Mesenchymal stem cell (in vitro differentiated cells and primary cell): ENCODE data around the gene TRPC4AP.
"Not testable (repeated sequence)": the region's sequence is repeated elsewhere in the genome, so short reads cannot be mapped to it uniquely, and the experiment has no call there.

Experiments used
- DNase-seq: peaks from one replicate; pipeline ENCODE4 v3.0.0-alpha.2; 2013
- H2AFZ ChIP-seq: one replicate; pipeline ENCODE4 v1.6.1; 2013; ENCODE audit warnings: low read depth, mild to moderate bottlenecking, control low read depth, inconsistent platforms, low read length, moderate library complexity
- H2AK5ac ChIP-seq: 2 replicates; pipeline ENCODE4 v1.6.1; 2013; ENCODE audit warnings: low read length, moderate library complexity, mild to moderate bottlenecking, inconsistent platforms; ENCODE audit not compliant: severe bottlenecking
- H2BK120ac ChIP-seq: one replicate; pipeline ENCODE4 v1.6.1; 2013; ENCODE audit warnings: low read depth, mild to moderate bottlenecking, inconsistent platforms, low read length, moderate library complexity
- H2BK12ac ChIP-seq, 2 experiments: one replicate each; pipeline ENCODE4 v1.6.1; 2013; ENCODE audit warnings: inconsistent platforms in 2 of 2, low read length in 2 of 2, mild to moderate bottlenecking in 2 of 2, moderate library complexity in 2 of 2, control low read depth in 1 of 2
- H2BK15ac ChIP-seq: one replicate; pipeline ENCODE4 v1.6.1; 2013; ENCODE audit warnings: mild to moderate bottlenecking, low read depth, inconsistent platforms; ENCODE audit not compliant: poor library complexity, severe bottlenecking
- H2BK5ac ChIP-seq: 2 replicates; pipeline ENCODE4 v1.6.1; 2013; ENCODE audit warnings: low read depth, mild to moderate bottlenecking, low read length, control low read depth, inconsistent platforms; ENCODE audit not compliant: poor library complexity, severe bottlenecking
- H3K14ac ChIP-seq, 2 experiments: one replicate each; pipeline ENCODE4 v1.6.1; 2013; ENCODE audit warnings: inconsistent platforms in 2 of 2, low read length in 2 of 2, control low read depth in 1 of 2, mild to moderate bottlenecking in 1 of 2, moderate library complexity in 1 of 2
- H3K18ac ChIP-seq, 2 experiments: one replicate each; pipeline ENCODE4 v1.6.1; 2013; ENCODE audit warnings: inconsistent platforms in 2 of 2, low read length in 2 of 2, control low read depth in 1 of 2, low read depth in 1 of 2, mild to moderate bottlenecking in 1 of 2
- H3K23ac ChIP-seq, 2 experiments: one replicate each; pipeline ENCODE4 v1.6.1; 2013; ENCODE audit warnings: inconsistent platforms in 2 of 2, low read length in 2 of 2, mild to moderate bottlenecking in 2 of 2, moderate library complexity in 2 of 2, control low read depth in 1 of 2
- H3K27ac ChIP-seq: 2 replicates; pipeline ENCODE4 v1.5.1; 2013; ENCODE audit warnings: mild to moderate bottlenecking, moderate library complexity, low read length, control low read depth, inconsistent platforms; ENCODE audit not compliant: poor library complexity, severe bottlenecking
- H3K27me3 ChIP-seq, 2 experiments: 2 replicates each; pipeline versions ENCODE4 v1.6.1 to v1.7.0; 2013; ENCODE audit warnings: low read length in 2 of 2, mild to moderate bottlenecking in 2 of 2, moderate library complexity in 2 of 2, control low read depth in 1 of 2, inconsistent platforms in 1 of 2; ENCODE audit not compliant: control insufficient read depth in 1 of 2, insufficient read depth in 1 of 2
- H3K36me3 ChIP-seq, 2 experiments: 2 replicates each; pipeline versions ENCODE4 v1.6.1 to v1.7.0; 2013; ENCODE audit warnings: low read length in 2 of 2, control low read depth in 1 of 2, inconsistent platforms in 1 of 2, low read depth in 1 of 2, mild to moderate bottlenecking in 1 of 2; ENCODE audit not compliant: insufficient read depth in 2 of 2, control insufficient read depth in 1 of 2
- H3K4ac ChIP-seq, 2 experiments: one replicate each; pipeline ENCODE4 v1.6.1; 2013; ENCODE audit warnings: inconsistent platforms in 2 of 2, low read length in 2 of 2, mild to moderate bottlenecking in 2 of 2, moderate library complexity in 2 of 2, control low read depth in 1 of 2, low read depth in 1 of 2
- H3K4me1 ChIP-seq: 2 replicates; pipeline ENCODE4 v1.6.1; 2013; ENCODE audit warnings: low read depth, low read length, control low read depth; ENCODE audit not compliant: control insufficient read depth, insufficient read depth
- H3K4me2 ChIP-seq: 2 replicates; pipeline ENCODE4 v1.6.1; 2013; ENCODE audit warnings: low read length, mild to moderate bottlenecking, inconsistent platforms; ENCODE audit not compliant: poor library complexity, severe bottlenecking
- H3K4me3 ChIP-seq, 2 experiments: 2 replicates each; pipeline versions ENCODE4 v1.5.1 to v1.7.0; 2013; ENCODE audit warnings: low read length in 2 of 2, mild to moderate bottlenecking in 2 of 2, control low read depth in 1 of 2, low read depth in 1 of 2; ENCODE audit not compliant: insufficient read depth in 1 of 2
- H3K79me1 ChIP-seq: replicated peaks from 2 replicates; pipeline ENCODE4 v1.6.1; 2013; ENCODE audit warnings: mild to moderate bottlenecking, control low read depth, low read length, inconsistent platforms; ENCODE audit not compliant: poor library complexity, severe bottlenecking
- H3K9ac ChIP-seq: 2 replicates; pipeline ENCODE4 v1.7.0; 2013; ENCODE audit warnings: mild to moderate bottlenecking, low read length, moderate library complexity
- H3K9me3 ChIP-seq: 2 replicates; pipeline ENCODE4 v1.7.0; 2013; ENCODE audit warnings: mild to moderate bottlenecking, low read length; ENCODE audit not compliant: control insufficient read depth
- H4K8ac ChIP-seq: one replicate; pipeline ENCODE4 v1.6.1; 2013; ENCODE audit warnings: inconsistent platforms, mild to moderate bottlenecking, low read length, moderate library complexity
- H4K91ac ChIP-seq: one replicate; pipeline ENCODE4 v1.6.1; 2013; ENCODE audit warnings: mild to moderate bottlenecking, low read length, inconsistent platforms
- WGBS: methylation state at CpG from one replicate; pipeline ENCODE4 v1.1.7; 2013; ENCODE audit warnings: mixed read lengths; 5-methylcytosine and 5-hydroxymethylcytosine counted together

The TRPC4AP gene

GRCh38 chr20:35085477-35086225, 7.0 kb downstream of the TRPC4AP start:
- Histone ChIP-seq H3K27ac (no peak overlapping the region), H3K9me3 (no peaks in the 10 kb centered on the region), H2BK120ac (no peak overlapping the region), H3K4ac (no peak overlapping the region), H4K8ac (no peak overlapping the region), H3K9ac (no peak overlapping the region), H3K4me2 (no peak overlapping the region), H3K4me3 (no peak overlapping the region), H3K4me1 (peaks cover 5% of the 10 kb centered on the region), H3K14ac (no peak overlapping the region), H3K36me3 (peaks cover 6 to 30% of the 10 kb centered on the region in 2 experiments), H3K18ac (no peak overlapping the region), H2BK5ac (no peak overlapping the region), H3K23ac (no peak overlapping the region), H2BK12ac (no peak overlapping the region), H3K79me1 (no peaks in the 10 kb centered on the region), H4K91ac (no peak overlapping the region), H2AFZ (no peak overlapping the region), H2BK15ac (no peak overlapping the region), H3K27me3 (no peaks in the 10 kb centered on the region), H2AK5ac (no peak overlapping the region)
- over 99% methylated on average over 11 of the region's 11 CpGs for WGBS
- no peak for DNase-seq

GRCh38 chr20:35084998-35085397, 7.6 kb downstream of the TRPC4AP start:
- no peak overlapping the region for H3K23ac ChIP-seq
- no peak overlapping the region for H2BK120ac ChIP-seq
- no peaks in the 10 kb centered on the region for H3K79me1 ChIP-seq
- no peak overlapping the region for H2BK12ac ChIP-seq
- H3K18ac ChIP-seq = no peak overlapping the region
- no peaks in the 10 kb centered on the region for H3K27me3 ChIP-seq
- H3K4me3 ChIP-seq = no peak overlapping the region
- H4K91ac ChIP-seq = no peak overlapping the region
- H3K4me1 ChIP-seq = peaks cover 5% of the 10 kb centered on the region
- no peak overlapping the region for H3K14ac ChIP-seq
- no peak overlapping the region for H3K9ac ChIP-seq
- 100% methylated on average over 1 of the region's 3 CpGs for WGBS
- no peak overlapping the region for H3K4ac ChIP-seq
- no peak for DNase-seq
- no peak overlapping the region for H3K4me2 ChIP-seq
- H2BK5ac ChIP-seq = no peak overlapping the region
- no peak overlapping the region for H3K27ac ChIP-seq
- H2BK15ac ChIP-seq = no peak overlapping the region
- peaks cover 6 to 30% of the 10 kb centered on the region in 2 experiments for H3K36me3 ChIP-seq
- no peak overlapping the region for H2AK5ac ChIP-seq
- no peaks in the 10 kb centered on the region for H3K9me3 ChIP-seq
- no peak overlapping the region for H2AFZ ChIP-seq
- no peak overlapping the region for H4K8ac ChIP-seq

- peaks cover 11 to 26% of the 10 kb centered on the region in 2 experiments for H3K36me3 ChIP-seq
- H3K4me2 ChIP-seq, H3K27ac ChIP-seq, H3K4me3 ChIP-seq, H3K9me3 ChIP-seq, H2BK120ac ChIP-seq, H2BK15ac ChIP-seq, H3K4ac ChIP-seq, H4K8ac ChIP-seq, H3K27me3 ChIP-seq, H2AFZ ChIP-seq, H2AK5ac ChIP-seq, H3K23ac ChIP-seq, H3K4me1 ChIP-seq, H2BK5ac ChIP-seq, H3K79me1 ChIP-seq, H4K91ac ChIP-seq, H3K18ac ChIP-seq, H2BK12ac ChIP-seq, DNase-seq, H3K14ac ChIP-seq, H3K9ac ChIP-seq: not testable (repeated sequence)
- 95% methylated on average over 4 of the region's 5 CpGs for WGBS
These were observed 12.3 kb downstream of the TRPC4AP start for GRCh38 chr20:35080348-35080642.

GRCh38 chr20:35079472-35080347, 12.9 kb downstream of the TRPC4AP start:
- Histone ChIP-seq H2BK15ac (no peak overlapping the region), H3K4ac (no peak overlapping the region), H3K9me3 (no peaks in the 10 kb centered on the region), H3K4me3 (no peak overlapping the region), H2BK12ac (no peak overlapping the region), H3K23ac (no peak overlapping the region), H3K27ac (no peak overlapping the region), H3K18ac (no peak overlapping the region), H3K27me3 (no peaks in the 10 kb centered on the region), H2BK5ac (no peak overlapping the region), H4K8ac (no peak overlapping the region), H2AFZ (no peak overlapping the region), H3K4me1 (peaks cover 3% of the 10 kb centered on the region), H3K14ac (no peak overlapping the region), H3K36me3 (peaks cover 11 to 20% of the 10 kb centered on the region in 2 experiments), H3K79me1 (peaks cover 9% of the 10 kb centered on the region), H2AK5ac (no peak overlapping the region), H2BK120ac (no peak overlapping the region), H3K4me2 (no peak overlapping the region), H4K91ac (no peak overlapping the region), H3K9ac (no peak overlapping the region)
- 100% methylated on average over 4 of the region's 8 CpGs for WGBS
- no peak for DNase-seq
